ENCODE results near the gene RPL12.

GRCh38 chr9:127415657-127416056, 35.5 kb downstream of the RPL12 start:
- TF ChIP-seq, protein P1, sequence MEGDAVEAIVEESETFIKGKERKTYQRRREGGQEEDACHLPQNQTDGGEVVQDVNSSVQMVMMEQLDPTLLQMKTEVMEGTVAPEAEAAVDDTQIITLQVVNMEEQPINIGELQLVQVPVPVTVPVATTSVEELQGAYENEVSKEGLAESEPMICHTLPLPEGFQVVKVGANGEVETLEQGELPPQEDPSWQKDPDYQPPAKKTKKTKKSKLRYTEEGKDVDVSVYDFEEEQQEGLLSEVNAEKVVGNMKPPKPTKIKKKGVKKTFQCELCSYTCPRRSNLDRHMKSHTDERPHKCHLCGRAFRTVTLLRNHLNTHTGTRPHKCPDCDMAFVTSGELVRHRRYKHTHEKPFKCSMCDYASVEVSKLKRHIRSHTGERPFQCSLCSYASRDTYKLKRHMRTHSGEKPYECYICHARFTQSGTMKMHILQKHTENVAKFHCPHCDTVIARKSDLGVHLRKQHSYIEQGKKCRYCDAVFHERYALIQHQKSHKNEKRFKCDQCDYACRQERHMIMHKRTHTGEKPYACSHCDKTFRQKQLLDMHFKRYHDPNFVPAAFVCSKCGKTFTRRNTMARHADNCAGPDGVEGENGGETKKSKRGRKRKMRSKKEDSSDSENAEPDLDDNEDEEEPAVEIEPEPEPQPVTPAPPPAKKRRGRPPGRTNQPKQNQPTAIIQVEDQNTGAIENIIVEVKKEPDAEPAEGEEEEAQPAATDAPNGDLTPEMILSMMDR (IDR thresholded peaks at IDR 0.05 in 8 of 11, conservative IDR thresholded peaks at IDR 0.05 in 3 of 11): no peak
- no peak for TF ChIP-seq POLR2AphosphoS5 (IDR thresholded peaks at IDR 0.05)
